ENCODE data around the gene TMEM119. TPM values are rescaled to one million over a fixed set of nuclear protein-coding genes. Genes with fewer than 3 reads are reported as not detected.
A peak's percentile ranks its signal among the peaks of the same experiment; 100 is the strongest.
"Not testable (repeated sequence)": the region's sequence is repeated elsewhere in the genome, so short reads cannot be mapped to it uniquely, and the experiment has no call there.

The TMEM119 gene
- total RNA-seq, 1 donor from 2014 or later = 0.54 TPM

- DNase-seq = no peak
- no peak for ATAC-seq (ENCODE audit: poor library complexity)
- intact Hi-C loops (cut with DNase I) = loop anchor here (2.0 kb wide), 1 partner anchor 55 kb away; no protein-coding TSS in a partner anchor
Measured at GRCh38 chr12:108619369-108620160, 21.7 kb upstream of the TMEM119 start.

GRCh38 chr12:108618953-108619274 lies 21.0 kb upstream of the TMEM119 start:
- not testable (repeated sequence) for DNase-seq; ATAC-seq (ENCODE audit: poor library complexity)
- intact Hi-C loops (cut with DNase I) = loop anchor here (2.0 kb wide), 1 partner anchor 54 kb away; no protein-coding TSS in a partner anchor

GRCh38 chr12:108618079-108618952 lies 20.4 kb upstream of the TMEM119 start:
- intact Hi-C loops (cut with DNase I) = loop anchor here (2.0 kb wide), 1 partner anchor 54 kb away; no protein-coding TSS in a partner anchor
- DNase-seq = peak; percentile 88
- ATAC-seq (ENCODE audit: poor library complexity) = peak; percentile 91

- ATAC-seq (ENCODE audit: poor library complexity) (peak; percentile 36), DNase-seq (peak; percentile 61)
- intact Hi-C loops (cut with DNase I) = no loop called here
Measured at GRCh38 chr12:108616941-108617858, 19.3 kb upstream of the TMEM119 start.

- intact Hi-C loops (cut with DNase I) = no loop called here
- ATAC-seq (ENCODE audit: poor library complexity) (no peak), DNase-seq (no peak)
Measured at GRCh38 chr12:108616359-108616758, 18.5 kb upstream of the TMEM119 start.

GRCh38 chr12:108615918-108616317 lies 18.0 kb upstream of the TMEM119 start:
- DNase-seq = no peak
- intact Hi-C loops (cut with DNase I) = no loop called here
- no peak for ATAC-seq (ENCODE audit: poor library complexity)

- no peak for ATAC-seq (ENCODE audit: poor library complexity)
- intact Hi-C loops (cut with DNase I) = no loop called here
- no peak for DNase-seq
Measured at GRCh38 chr12:108614639-108615038, 16.8 kb upstream of the TMEM119 start.

GRCh38 chr12:108614041-108614440 lies 16.2 kb upstream of the TMEM119 start:
- intact Hi-C loops (cut with DNase I) = no loop called here
- no peak for ATAC-seq (ENCODE audit: poor library complexity)

GRCh38 chr12:108613548-108613947 lies 15.7 kb upstream of the TMEM119 start:
- intact Hi-C loops (cut with DNase I) = no loop called here
- ATAC-seq (ENCODE audit: poor library complexity) (no peak), DNase-seq (no peak)

More at GRCh38 chr12:108614041-108614440, 16.2 kb upstream of the TMEM119 start:
- DNase-seq = no peak

- ATAC-seq (ENCODE audit: poor library complexity) = no peak
- intact Hi-C loops (cut with DNase I) = no loop called here
- DNase-seq = no peak
Measured at GRCh38 chr12:108612788-108613282, 15.0 kb upstream of the TMEM119 start.

- intact Hi-C loops (cut with DNase I) = no loop called here
- ATAC-seq (ENCODE audit: poor library complexity) (no peak), DNase-seq (no peak)
Measured at GRCh38 chr12:108611884-108612415, 14.1 kb upstream of the TMEM119 start.

GRCh38 chr12:108610856-108611605 lies 13.1 kb upstream of the TMEM119 start:
- ATAC-seq (ENCODE audit: poor library complexity) (no peak), DNase-seq (no peak)
- intact Hi-C loops (cut with DNase I) = no loop called here

GRCh38 chr12:108610336-108610815 lies 12.5 kb upstream of the TMEM119 start:
- intact Hi-C loops (cut with DNase I) = no loop called here
- DNase-seq (no peak), ATAC-seq (ENCODE audit: poor library complexity) (no peak)

- ATAC-seq (ENCODE audit: poor library complexity) (peak; percentile 87), DNase-seq (peak; percentile 85)
- intact Hi-C loops (cut with DNase I) = no loop called here
Measured at GRCh38 chr12:108609537-108610335, 11.9 kb upstream of the TMEM119 start.

- intact Hi-C loops (cut with DNase I) = no loop called here
- DNase-seq = no peak
- no peak for ATAC-seq (ENCODE audit: poor library complexity)
Measured at GRCh38 chr12:108608616-108609015, 10.7 kb upstream of the TMEM119 start.

GRCh38 chr12:108607981-108608600 lies 10.2 kb upstream of the TMEM119 start:
- DNase-seq (no peak), ATAC-seq (ENCODE audit: poor library complexity) (no peak)
- intact Hi-C loops (cut with DNase I) = no loop called here
